GM12878 (cell line): ENCODE data around the gene DENND1A. TPM values are rescaled to one million over a fixed set of nuclear protein-coding genes. Genes with fewer than 3 reads are reported as not detected.

Experiments
- ATAC-seq: fragments of 200-7000 bp; cut with Tn5 transposase; 3 replicates; pipeline ENCODE4 v1.9.1; 2020; ENCODE audit warnings: mild to moderate bottlenecking, moderate library complexity
- BruUV-seq: library from RNA; stranded (reverse); fragments of 400-500 nt; replicated peaks from 2 replicates; lab custom pipeline; 2021; lab: Mats Ljungman, UMichigan
- CTCF ChIA-PET: fragments of 300-600 bp; sonication (Branson Sonifier 250); formaldehyde crosslinking; extraction: SDS; loops from one replicate; lab custom pipeline; 2021; ENCODE audit warnings: inconsistent platforms; lab: Yijun Ruan, JAX
- POLR2A ChIA-PET: fragments of 350-600 bp; formaldehyde crosslinking; extraction: SDS; loops from one replicate; lab custom pipeline; 2021; ENCODE audit warnings: inconsistent platforms; lab: Charles Lee
- RAD21 ChIA-PET: fragments of 300-600 bp; sonication (Branson Sonifier 250); formaldehyde crosslinking; loops from one replicate; lab custom pipeline; 2023; ENCODE audit warnings: antibody characterized with exemption; ENCODE audit not compliant: unreplicated experiment; lab: Charles Lee
- SMC1A ChIA-PET: fragments of 300-600 bp; sonication (Branson Sonifier 250); formaldehyde crosslinking; loops from one replicate; lab custom pipeline; 2023; ENCODE audit not compliant: unreplicated experiment, uncharacterized antibody; lab: Charles Lee
- DNase-seq: peaks from one replicate; pipeline ENCODE4 v3.0.0-alpha.2; 2011; ENCODE audit warnings: low read depth, low spot score
- FAIRE-seq: peaks from 3 replicates; lab custom pipeline; 2011; peaks lifted over from hg19 to GRCh38; lab: Jason Lieb, UNC
- H2AFZ ChIP-seq: 2 replicates; pipeline ENCODE4 v1.6.0; 2011; ENCODE audit warnings: low read depth, low read length, control low read depth; ENCODE audit not compliant: control insufficient read depth
- H3K27ac ChIP-seq: 2 replicates; pipeline ENCODE4 v1.5.1; 2011; ENCODE audit warnings: control low read depth; ENCODE audit not compliant: control insufficient read depth, insufficient read depth
- H3K27me3 ChIP-seq, 2 experiments: replicated peaks in 1 of 2; 2 replicates each; pipeline versions ENCODE4 v1.6.0 to v1.6.1; 2011; ENCODE audit warnings: low read length in 1 of 2; ENCODE audit not compliant: control insufficient read depth in 2 of 2, insufficient read depth in 2 of 2
- H3K36me3 ChIP-seq, 2 experiments: 2 replicates each; pipeline ENCODE4 v1.5.1; 2011; ENCODE audit warnings: low read length in 1 of 2; ENCODE audit not compliant: control insufficient read depth in 2 of 2, insufficient read depth in 2 of 2
- H3K4me1 ChIP-seq: 2 replicates; pipeline ENCODE4 v1.6.1; 2011; ENCODE audit warnings: mild to moderate bottlenecking, low read length, moderate library complexity, mixed read lengths; ENCODE audit not compliant: control insufficient read depth, insufficient read depth
- H3K4me2 ChIP-seq: 2 replicates; pipeline ENCODE4 v1.6.0; 2011; ENCODE audit warnings: control low read depth; ENCODE audit not compliant: control insufficient read depth, insufficient read depth
- H3K4me3 ChIP-seq: fragments of 200-600 bp; sonication (generic); 2 replicates; pipeline ENCODE4 v1.5.1; 2016
- H3K79me2 ChIP-seq: 2 replicates; pipeline ENCODE4 v1.6.0; 2011; ENCODE audit warnings: low read length; ENCODE audit not compliant: control insufficient read depth, insufficient read depth
- H3K9ac ChIP-seq: 2 replicates; pipeline ENCODE4 v1.8.0; 2011; ENCODE audit warnings: low read length, control low read depth, mixed read lengths; ENCODE audit not compliant: control insufficient read depth, insufficient read depth
- H3K9me3 ChIP-seq: replicated peaks from 3 replicates; pipeline ENCODE4 v1.5.1; 2011; ENCODE audit warnings: mild to moderate bottlenecking, low read length; ENCODE audit not compliant: control insufficient read depth, insufficient read depth
- H4K20me1 ChIP-seq: 2 replicates; pipeline ENCODE4 v1.6.0; 2011; ENCODE audit not compliant: control insufficient read depth, insufficient read depth
- BCLAF1 ChIP-seq: fragments of 450-650 bp; IDR thresholded peaks from 2 replicates; pipeline ENCODE4 v1.6.1; 2017; ENCODE audit warnings: antibody characterized with exemption, mild to moderate bottlenecking, moderate library complexity
- HDGF ChIP-seq: fragments of 450-650 bp; IDR thresholded peaks from 2 replicates; pipeline ENCODE4 v1.6.1; 2016; ENCODE audit warnings: antibody characterized with exemption
- JUNB ChIP-seq: IDR thresholded peaks from 2 replicates; pipeline ENCODE4 v1.6.1; 2016; ENCODE audit warnings: antibody characterized with exemption, mild to moderate bottlenecking
- KLF5 ChIP-seq: fragments of 450-650 bp; IDR thresholded peaks from 2 replicates; pipeline ENCODE4 v1.6.1; 2014; ENCODE audit warnings: mild to moderate bottlenecking; ENCODE audit not compliant: partially characterized antibody
- MEF2A ChIP-seq: IDR thresholded peaks from 2 replicates; pipeline ENCODE4 v1.6.1; 2011; ENCODE audit warnings: low read depth, mild to moderate bottlenecking, low read length, moderate library complexity; ENCODE audit not compliant: insufficient read depth
- MYC ChIP-seq: IDR thresholded peaks from 2 replicates; pipeline ENCODE4 v1.6.1; 2011; ENCODE audit warnings: mild to moderate bottlenecking, low read length, moderate library complexity, inconsistent platforms; ENCODE audit not compliant: insufficient read depth, insufficient replicate concordance, insufficient read length, severe bottlenecking
- RAD51 ChIP-seq: fragments of 450-650 bp; IDR thresholded peaks from 2 replicates; pipeline ENCODE4 v1.6.1; 2016; ENCODE audit warnings: moderate library complexity, mild to moderate bottlenecking, inconsistent platforms
- SIX5 ChIP-seq: IDR thresholded peaks from 2 replicates; pipeline ENCODE4 v1.6.1; 2011; ENCODE audit warnings: mild to moderate bottlenecking, low read depth, low read length, moderate library complexity; ENCODE audit not compliant: severe bottlenecking
- SMAD1 ChIP-seq: fragments of 450-650 bp; IDR thresholded peaks from 2 replicates; pipeline ENCODE4 v1.6.1; 2018; ENCODE audit warnings: mild to moderate bottlenecking, low read depth; ENCODE audit not compliant: partially characterized antibody
- SMC3 ChIP-seq: IDR thresholded peaks from 2 replicates; pipeline ENCODE4 v1.6.1; 2011; ENCODE audit warnings: low read length, improper control_type of control experiment, borderline replicate concordance
- SPI1 ChIP-seq: IDR thresholded peaks from 2 replicates; pipeline ENCODE4 v1.6.1; 2011; ENCODE audit warnings: low read depth, mild to moderate bottlenecking, low read length, moderate library complexity, borderline replicate concordance; ENCODE audit not compliant: insufficient read depth
- SREBF2 ChIP-seq: IDR thresholded peaks from 2 replicates; pipeline ENCODE4 v1.6.1; 2012; ENCODE audit warnings: mild to moderate bottlenecking, low read length
- TCF12 ChIP-seq: IDR thresholded peaks from 2 replicates; pipeline ENCODE4 v1.6.1; 2011; ENCODE audit warnings: low read depth, mild to moderate bottlenecking, low read length
- USF1 ChIP-seq: IDR thresholded peaks from 2 replicates; pipeline ENCODE4 v1.6.1; 2011; ENCODE audit warnings: borderline replicate concordance, low read depth, mild to moderate bottlenecking, moderate library complexity, mixed read lengths, low read length; ENCODE audit not compliant: insufficient read depth; ENCODE audit errors: extremely low read length
- YBX1 ChIP-seq: fragments of 450-650 bp; IDR thresholded peaks from 2 replicates; pipeline ENCODE4 v1.6.1; 2016; ENCODE audit warnings: antibody characterized with exemption
- ZNF24 ChIP-seq: fragments of 450-650 bp; IDR thresholded peaks from 2 replicates; pipeline ENCODE4 v1.6.1; 2017; ENCODE audit warnings: antibody characterized with exemption, mild to moderate bottlenecking
- in situ Hi-C: fragments of 300-500 bp; cut with MboI; formaldehyde crosslinking; loops from 9 replicates; pipeline ENCODE4 v1.14.3; 2018; ENCODE audit warnings: mixed read lengths
- intact Hi-C: fragments of 100-400 bp; cut with micrococcal nuclease; formaldehyde crosslinking; loops from one replicate; pipeline ENCODE4 v1.14.2; 2022; ENCODE audit not compliant: unreplicated experiment
- polyA plus RNA-seq, 11 experiments: library from polyadenylated mRNA; depleted of rRNA in 4 of 11; unstranded in 6 of 11; stranded (reverse) in 5 of 11; fragments of >200 nt; fragmentation: Nextera tagmentation in 4 of 11; fragmentation: Illumina TruSeq in 1 of 11; extraction: Ambion mirVana in 4 of 11; extraction: Trizol in 1 of 11; gene quantifications; 1 replicate in 1 of 11; 2 replicates in 10 of 11; pipeline versions ENCODE4 v1.2.1 to v1.2.3, GENCODE V29; 2011 to 2016; ENCODE audit warnings: inconsistent platforms in 2 of 11, missing spikeins in 2 of 11, low read depth in 1 of 11
- total RNA-seq, 4 experiments: library from RNA; depleted of rRNA in 3 of 4; stranded (reverse); fragments of >200 nt in 3 of 4; fragmentation: Illumina TruSeq in 1 of 4; extraction: Trizol in 1 of 4; gene quantifications; 2 replicates each; pipeline versions ENCODE4 v1.2.1 to v1.2.3, GENCODE V29; 2013 to 2021
- TF ChIP-seq, protein P1 (sequence below): fragments of 450-650 bp; IDR thresholded peaks from 2 replicates; pipeline ENCODE4 v1.6.1; 2017; ENCODE audit warnings: mild to moderate bottlenecking, moderate library complexity

The DENND1A gene
- total and polyA plus RNA-seq, 10 of the 15 experiments (the other 5 are each of a cell fraction or from before 2014, with no cell fraction given): 14.1 to 48.6 (median 35.2) TPM

GRCh38 chr9:123717581-123718175 is 212.2 kb downstream of the DENND1A start:
- Histone ChIP-seq H3K4me2 (no peak overlapping the region), H3K9ac (no peak overlapping the region), H2AFZ (no peak overlapping the region), H3K4me1 (peaks cover 22% of the 10 kb centered on the region), H4K20me1 (no peaks in the 10 kb centered on the region), H3K36me3 (peaks cover 0 to 1% of the 10 kb centered on the region in 2 experiments; a peak in 1 of 4 replicates), H3K9me3 (peaks cover 11% of the 10 kb centered on the region; the same call in 2 of the 3 replicates), H3K27ac (no peak overlapping the region), H3K27me3 (no peaks in the 10 kb centered on the region), H3K4me3 (no peak overlapping the region), H3K79me2 (no peaks in the 10 kb centered on the region; the same call in 1 of the 2 replicates)
- DNase-seq: no peak
- SMC1A ChIA-PET: interaction anchor here (0.6 to 5.9 kb wide), 24 partner anchors 12 to 904 kb away, joined by 3 to 37 read pairs (median 4); no protein-coding TSS in a partner anchor
- POLR2A ChIA-PET: interaction anchor here (0.6 to 1.3 kb wide), 6 partner anchors 10 to 79 kb away, joined by 3 to 5 read pairs (median 3); no protein-coding TSS in a partner anchor
- RAD21 ChIA-PET: interaction anchor here (0.6 to 2.9 kb wide), 18 partner anchors 11 to 323 kb away, joined by 3 to 16 read pairs (median 4); no protein-coding TSS in a partner anchor
- intact Hi-C loops: no loop called here
- no peak for FAIRE-seq
- ATAC-seq: no peak; the same call in 2 of the 3 replicates
- in situ Hi-C loops: no loop called here
- no TSS peak for BruUV-seq
- CTCF ChIA-PET: interaction anchor here (1.0 to 1.8 kb wide), 6 partner anchors 12 to 243 kb away, joined by 3 to 7 read pairs (median 4); no protein-coding TSS in a partner anchor
- TF ChIP-seq, protein P1, sequence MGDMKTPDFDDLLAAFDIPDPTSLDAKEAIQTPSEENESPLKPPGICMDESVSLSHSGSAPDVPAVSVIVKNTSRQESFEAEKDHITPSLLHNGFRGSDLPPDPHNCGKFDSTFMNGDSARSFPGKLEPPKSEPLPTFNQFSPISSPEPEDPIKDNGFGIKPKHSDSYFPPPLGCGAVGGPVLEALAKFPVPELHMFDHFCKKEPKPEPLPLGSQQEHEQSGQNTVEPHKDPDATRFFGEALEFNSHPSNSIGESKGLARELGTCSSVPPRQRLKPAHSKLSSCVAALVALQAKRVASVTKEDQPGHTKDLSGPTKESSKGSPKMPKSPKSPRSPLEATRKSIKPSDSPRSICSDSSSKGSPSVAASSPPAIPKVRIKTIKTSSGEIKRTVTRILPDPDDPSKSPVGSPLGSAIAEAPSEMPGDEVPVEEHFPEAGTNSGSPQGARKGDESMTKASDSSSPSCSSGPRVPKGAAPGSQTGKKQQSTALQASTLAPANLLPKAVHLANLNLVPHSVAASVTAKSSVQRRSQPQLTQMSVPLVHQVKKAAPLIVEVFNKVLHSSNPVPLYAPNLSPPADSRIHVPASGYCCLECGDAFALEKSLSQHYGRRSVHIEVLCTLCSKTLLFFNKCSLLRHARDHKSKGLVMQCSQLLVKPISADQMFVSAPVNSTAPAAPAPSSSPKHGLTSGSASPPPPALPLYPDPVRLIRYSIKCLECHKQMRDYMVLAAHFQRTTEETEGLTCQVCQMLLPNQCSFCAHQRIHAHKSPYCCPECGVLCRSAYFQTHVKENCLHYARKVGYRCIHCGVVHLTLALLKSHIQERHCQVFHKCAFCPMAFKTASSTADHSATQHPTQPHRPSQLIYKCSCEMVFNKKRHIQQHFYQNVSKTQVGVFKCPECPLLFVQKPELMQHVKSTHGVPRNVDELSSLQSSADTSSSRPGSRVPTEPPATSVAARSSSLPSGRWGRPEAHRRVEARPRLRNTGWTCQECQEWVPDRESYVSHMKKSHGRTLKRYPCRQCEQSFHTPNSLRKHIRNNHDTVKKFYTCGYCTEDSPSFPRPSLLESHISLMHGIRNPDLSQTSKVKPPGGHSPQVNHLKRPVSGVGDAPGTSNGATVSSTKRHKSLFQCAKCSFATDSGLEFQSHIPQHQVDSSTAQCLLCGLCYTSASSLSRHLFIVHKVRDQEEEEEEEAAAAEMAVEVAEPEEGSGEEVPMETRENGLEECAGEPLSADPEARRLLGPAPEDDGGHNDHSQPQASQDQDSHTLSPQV: no peak
- TF ChIP-seq KLF5 (no peak), HDGF (no peak), MYC (no peak), YBX1 (no peak), SMC3 (no peak), SPI1 (no peak), SREBF2 (no peak), SIX5 (no peak), MEF2A (no peak), ZNF24 (no peak), USF1 (no peak), BCLAF1 (no peak), RAD51 (no peak), TCF12 (no peak), JUNB (no peak), SMAD1 (no peak)
